SJSA1 (cell line): ENCODE data around the gene EFHC2. TPM values are rescaled to one million over a fixed set of nuclear protein-coding genes. Genes with fewer than 3 reads are reported as not detected.
"Not testable (repeated sequence)": the region's sequence is repeated elsewhere in the genome, so short reads cannot be mapped to it uniquely, and the experiment has no call there.

ENCODE experiments used
- DNase-seq, 2 experiments: peaks; one replicate each; pipeline ENCODE4 v3.0.0-alpha.2; 2015 to 2020; ENCODE audit warnings: low spot score in 2 of 2, low read depth in 1 of 2
- H3K27ac ChIP-seq: fragments of 250-450 bp; sonication (Bioruptor Pico); 2 replicates; pipeline ENCODE4 v1.5.1; 2020; ENCODE audit warnings: mild to moderate bottlenecking, moderate library complexity
- H3K27me3 ChIP-seq: fragments of 250-450 bp; sonication (Bioruptor Pico); replicated peaks from 2 replicates; pipeline ENCODE4 v1.5.1; 2020; ENCODE audit warnings: mild to moderate bottlenecking, moderate library complexity
- H3K36me3 ChIP-seq: fragments of 250-450 bp; sonication (Bioruptor Pico); 2 replicates; pipeline ENCODE4 v1.5.1; 2020; ENCODE audit warnings: mild to moderate bottlenecking
- H3K4me1 ChIP-seq: fragments of 250-450 bp; sonication (Bioruptor Pico); replicated peaks from 2 replicates; pipeline ENCODE4 v1.6.1; 2021; ENCODE audit warnings: mild to moderate bottlenecking
- H3K4me3 ChIP-seq: fragments of 250-450 bp; sonication (Bioruptor Pico); 2 replicates; pipeline ENCODE4 v1.5.1; 2020; ENCODE audit warnings: mild to moderate bottlenecking
- H3K9me3 ChIP-seq: fragments of 250-450 bp; sonication (Bioruptor Pico); replicated peaks from 2 replicates; pipeline ENCODE4 v1.5.1; 2020; ENCODE audit warnings: mild to moderate bottlenecking
- total RNA-seq: library from RNA; depleted of rRNA; stranded (reverse); fragments of >200 nt; shearing (Covaris generic); gene quantifications from 2 replicates; pipeline ENCODE4 v1.2.3, GENCODE V29; 2014

EFHC2 gene
- total RNA-seq, 1 experiment from 2014 or later = not detected

DNA sequence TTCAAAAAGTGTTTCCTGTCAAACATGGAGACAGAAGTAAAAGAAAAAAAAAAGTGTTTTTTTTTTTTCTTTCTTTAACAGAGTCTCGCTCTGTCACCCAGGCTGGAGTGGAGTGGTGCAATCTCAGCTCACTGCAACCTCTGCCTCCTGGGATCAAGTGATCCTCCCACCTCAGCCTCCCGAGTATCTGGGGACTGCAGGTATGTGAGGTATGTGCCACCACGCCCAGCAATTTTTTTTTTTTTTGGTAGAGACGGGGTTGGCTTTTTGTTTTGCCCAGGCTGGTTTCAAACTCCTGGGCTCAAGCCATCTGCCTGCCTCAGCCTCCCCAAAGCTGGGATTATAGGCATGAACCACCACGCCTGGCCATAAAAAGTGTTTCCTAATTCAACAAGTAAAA lies 155.6 kb downstream of the EFHC2 start:
- H3K4me1 ChIP-seq, H3K4me3 ChIP-seq, H3K27me3 ChIP-seq, H3K9me3 ChIP-seq, H3K36me3 ChIP-seq, H3K27ac ChIP-seq, DNase-seq: not testable (repeated sequence)

DNA sequence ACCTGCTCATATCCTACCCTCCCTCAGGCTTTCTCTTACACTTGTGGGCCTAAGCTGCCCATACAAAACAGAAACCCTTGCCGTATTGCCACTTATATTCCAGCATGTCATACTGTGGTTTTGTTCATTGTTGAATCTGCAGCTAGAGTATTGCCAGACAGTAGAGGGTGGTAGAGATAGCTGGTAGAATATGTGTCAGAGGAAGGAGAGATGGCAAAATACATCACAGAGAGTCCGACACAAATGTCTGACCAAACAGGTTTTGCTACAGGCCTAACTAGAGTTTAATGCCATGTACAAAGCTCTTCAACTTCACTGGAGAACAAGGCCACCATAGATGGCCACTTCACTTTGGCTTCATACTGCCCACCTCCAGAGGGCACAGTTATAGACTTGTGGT lies 160.1 kb downstream of the EFHC2 start:
- Histone ChIP-seq H3K9me3 (no peaks in the 10 kb centered on the region), H3K4me1 (no peaks in the 10 kb centered on the region), H3K27ac (no peak overlapping the region), H3K4me3 (no peak overlapping the region), H3K27me3 (no peaks in the 10 kb centered on the region), H3K36me3 (no peaks in the 10 kb centered on the region)
- DNase-seq = no peak

DNA sequence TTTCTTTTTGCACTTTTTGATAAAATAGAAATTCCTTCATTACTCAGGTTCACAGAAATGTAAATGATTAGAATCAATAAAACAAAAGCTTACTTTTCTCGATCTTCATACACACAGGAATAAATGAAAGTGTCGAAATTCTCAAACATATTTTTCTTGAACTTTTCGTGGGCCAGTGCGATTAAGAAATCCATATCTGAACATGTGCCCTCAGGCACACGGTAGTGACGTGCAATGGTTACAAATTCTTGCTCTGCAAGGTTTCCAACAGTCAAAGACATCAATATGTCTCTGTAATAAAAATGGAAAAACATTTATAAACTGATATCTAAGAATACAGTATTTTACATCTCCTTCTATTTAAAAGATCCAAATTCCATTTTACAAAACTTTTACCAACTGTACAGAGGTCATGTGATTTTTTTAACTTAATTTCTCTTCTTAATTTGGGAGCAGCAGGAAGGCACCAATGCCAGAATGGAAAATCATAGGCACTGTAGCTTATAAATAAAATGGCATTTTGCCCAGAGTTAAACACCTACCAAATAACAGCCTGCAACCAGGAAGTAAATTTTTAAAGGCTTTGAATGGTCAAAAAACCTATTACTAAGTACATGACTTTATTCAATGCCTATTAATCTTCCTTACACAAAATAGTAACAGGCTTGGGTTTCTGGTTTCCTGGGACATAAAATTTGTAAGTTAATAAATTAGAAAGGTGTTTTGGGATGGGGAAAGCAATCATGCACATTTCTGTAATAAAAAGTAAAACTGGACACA lies 165.0 kb downstream of the EFHC2 start:
- Histone ChIP-seq H3K27ac (no peak overlapping the region), H3K27me3 (no peaks in the 10 kb centered on the region), H3K4me1 (no peaks in the 10 kb centered on the region), H3K4me3 (no peak overlapping the region), H3K9me3 (no peaks in the 10 kb centered on the region), H3K36me3 (no peaks in the 10 kb centered on the region)
- DNase-seq = no peak

DNA sequence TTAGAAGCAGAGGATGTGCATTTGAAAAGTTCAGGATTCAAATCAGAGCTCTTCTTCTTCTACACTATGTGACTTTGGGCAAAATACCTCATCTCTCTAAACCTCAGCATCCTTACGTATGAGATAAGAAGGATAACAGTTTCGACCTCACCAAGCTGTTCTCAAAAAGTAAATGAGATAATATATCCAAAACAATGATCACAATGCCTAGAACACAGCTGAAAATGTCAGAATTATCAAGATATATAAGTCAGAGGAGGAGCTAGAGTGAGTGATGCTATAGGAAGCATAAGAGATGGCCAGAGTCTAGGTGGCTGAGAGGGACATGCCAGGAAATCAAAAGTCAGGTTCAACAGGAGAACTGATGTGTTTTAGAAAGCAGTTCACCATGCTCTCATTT lies 168.0 kb downstream of the EFHC2 start:
- no peak overlapping the region for H3K27ac ChIP-seq

DNA sequence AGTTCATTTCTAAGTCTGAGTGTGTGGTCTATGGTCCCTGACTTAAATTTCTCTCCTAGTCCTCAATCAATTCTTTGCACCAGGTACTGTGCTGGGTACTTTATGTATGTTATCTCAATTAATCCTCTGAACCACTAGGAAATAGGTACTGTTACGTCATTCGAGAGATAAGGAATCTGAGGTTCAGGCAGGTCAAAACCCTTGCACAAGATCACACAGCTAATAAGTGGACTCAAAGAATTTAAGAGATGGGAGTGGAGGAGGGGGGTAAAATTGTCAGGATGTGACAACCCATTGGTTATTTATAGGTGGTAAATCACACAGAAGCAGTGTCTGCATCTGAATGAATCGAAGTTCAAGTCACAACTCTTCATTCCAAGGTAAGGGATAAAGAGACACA lies 169.4 kb downstream of the EFHC2 start:
- no peaks in the 10 kb centered on the region for H3K4me1 ChIP-seq
- no peak overlapping the region for H3K4me3 ChIP-seq
- no peaks in the 10 kb centered on the region for H3K9me3 ChIP-seq
- no peak overlapping the region for H3K27ac ChIP-seq
- H3K36me3 ChIP-seq = no peaks in the 10 kb centered on the region
- no peak for DNase-seq
- H3K27me3 ChIP-seq = no peaks in the 10 kb centered on the region

More for the DNA sequence above, 168.0 kb downstream of the EFHC2 start:
- no peak overlapping the region for H3K4me3 ChIP-seq
- no peaks in the 10 kb centered on the region for H3K9me3 ChIP-seq
- H3K27me3 ChIP-seq = no peaks in the 10 kb centered on the region
- DNase-seq = no peak
- no peaks in the 10 kb centered on the region for H3K36me3 ChIP-seq
- H3K4me1 ChIP-seq = no peaks in the 10 kb centered on the region

DNA sequence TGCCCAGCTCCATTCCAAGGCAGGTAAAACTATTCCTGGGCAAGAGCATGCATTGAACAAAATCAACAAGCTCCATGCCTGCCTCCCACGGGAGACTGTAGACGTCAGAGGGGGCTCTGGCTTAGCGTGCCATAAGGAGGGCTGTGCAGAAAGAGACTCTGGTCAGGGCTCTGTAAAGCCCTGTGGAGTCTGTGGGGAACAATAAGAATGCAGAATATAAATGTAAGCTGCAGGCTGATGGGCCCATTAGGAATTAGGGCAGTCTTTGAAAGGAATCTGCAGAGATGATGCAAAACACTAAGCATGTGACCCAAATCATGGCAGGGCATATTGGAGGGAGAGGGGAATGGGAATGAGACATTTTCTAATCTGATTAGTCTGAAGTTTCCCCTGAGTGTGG lies 170.3 kb downstream of the EFHC2 start:
- Histone ChIP-seq H3K4me1 (no peaks in the 10 kb centered on the region), H3K9me3 (no peaks in the 10 kb centered on the region), H3K27me3 (no peaks in the 10 kb centered on the region), H3K27ac (no peak overlapping the region), H3K36me3 (no peaks in the 10 kb centered on the region), H3K4me3 (no peak overlapping the region)
- no peak for DNase-seq

DNA sequence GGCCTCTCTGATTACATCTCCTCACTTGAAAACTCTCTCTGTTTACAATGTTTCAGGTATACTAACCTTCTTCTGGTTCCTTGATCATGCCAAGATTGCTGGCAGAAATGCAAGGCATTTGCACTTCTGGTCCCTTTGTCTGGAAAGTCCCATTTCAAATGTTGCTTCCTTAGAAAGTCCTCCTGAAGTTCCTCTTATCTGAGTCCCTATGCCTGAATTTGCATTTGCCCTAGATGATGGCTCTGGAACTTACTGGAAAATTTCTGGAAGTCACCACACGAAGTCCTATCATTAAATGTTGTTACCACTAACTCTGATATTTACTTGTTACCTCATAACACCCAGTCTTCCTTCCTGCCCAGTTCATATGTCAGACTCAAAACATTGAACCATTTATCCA lies 176.4 kb downstream of the EFHC2 start:
- Histone ChIP-seq H3K27me3 (no peaks in the 10 kb centered on the region), H3K27ac (no peak overlapping the region), H3K9me3 (no peaks in the 10 kb centered on the region), H3K4me1 (no peaks in the 10 kb centered on the region), H3K4me3 (no peak overlapping the region), H3K36me3 (no peaks in the 10 kb centered on the region)
- DNase-seq = no peak

DNA sequence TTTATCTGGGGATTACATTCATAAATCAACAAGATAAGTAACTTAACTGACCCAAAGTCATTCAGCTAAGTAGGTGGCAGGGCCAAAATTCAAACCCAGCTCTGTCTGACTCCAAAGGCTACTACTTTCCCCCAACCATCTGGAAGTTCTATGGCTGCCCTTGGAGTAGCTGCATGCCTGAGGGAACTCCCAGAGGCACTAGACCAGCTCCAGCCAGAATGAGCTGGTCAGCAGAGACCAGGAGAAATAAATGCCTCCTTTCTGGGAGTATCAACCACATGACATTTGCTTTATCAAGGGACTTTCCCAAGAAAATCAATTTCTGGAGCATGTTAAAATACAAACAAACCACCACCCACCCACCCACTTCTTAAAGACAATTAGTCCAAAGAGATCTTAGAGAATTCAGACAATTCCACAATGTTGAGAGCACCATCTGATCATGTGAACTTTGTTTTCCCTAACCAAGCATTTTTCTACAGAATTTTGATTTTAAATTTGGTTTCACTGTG lies 180.5 kb downstream of the EFHC2 start:
- H3K36me3 ChIP-seq = no peaks in the 10 kb centered on the region
- no peaks in the 10 kb centered on the region for H3K27me3 ChIP-seq
- no peak overlapping the region for H3K27ac ChIP-seq
- H3K9me3 ChIP-seq = no peaks in the 10 kb centered on the region
- H3K4me1 ChIP-seq = no peaks in the 10 kb centered on the region
- DNase-seq = no peak
- no peak overlapping the region for H3K4me3 ChIP-seq

DNA sequence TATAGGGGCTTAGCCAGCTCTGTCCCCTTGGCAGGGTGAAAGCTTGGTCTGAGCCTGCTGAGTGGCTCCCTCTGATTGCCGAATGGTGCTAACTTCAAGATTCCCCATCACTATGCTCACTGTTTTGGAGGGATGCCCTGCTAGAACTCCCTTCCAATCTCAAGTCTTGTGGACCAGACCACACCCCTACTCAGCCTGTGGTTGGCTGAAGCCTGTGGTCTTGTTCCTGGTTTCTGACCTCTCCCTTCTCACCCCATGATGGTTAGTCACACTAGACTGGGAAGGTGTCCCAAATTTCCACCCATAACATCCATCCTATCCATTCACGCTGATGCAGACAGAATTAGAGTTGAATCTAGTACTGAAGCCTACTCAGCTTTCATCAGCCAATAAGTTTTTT lies 185.6 kb downstream of the EFHC2 start:
- no peak for DNase-seq

DNA sequence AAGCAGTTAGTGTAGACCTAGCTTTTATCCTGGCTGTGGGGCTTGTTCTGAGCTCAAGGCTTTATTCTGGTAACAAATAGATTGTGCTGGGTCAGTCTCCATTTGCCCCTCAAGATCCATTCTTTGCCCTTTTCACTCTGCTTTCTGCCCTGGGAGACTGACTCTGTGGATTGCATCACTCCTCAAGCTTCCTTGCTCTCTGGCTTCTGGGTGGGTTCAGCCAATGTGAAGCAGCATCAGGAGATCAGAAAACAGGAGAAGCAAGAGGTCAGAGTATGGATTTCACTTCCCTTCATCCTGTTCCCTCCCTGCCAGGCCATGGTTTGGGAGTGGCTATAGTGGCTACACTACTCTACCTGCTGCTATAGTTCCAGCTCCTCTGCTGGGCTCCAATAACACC lies 186.2 kb downstream of the EFHC2 start:
- no peak overlapping the region for H3K4me3 ChIP-seq
- DNase-seq = no peak
- no peak overlapping the region for H3K27ac ChIP-seq
- no peaks in the 10 kb centered on the region for H3K36me3 ChIP-seq
- H3K27me3 ChIP-seq = no peaks in the 10 kb centered on the region
- no peaks in the 10 kb centered on the region for H3K9me3 ChIP-seq
- H3K4me1 ChIP-seq = no peaks in the 10 kb centered on the region

More for the DNA sequence above, 185.6 kb downstream of the EFHC2 start:
- H3K4me1 ChIP-seq = no peaks in the 10 kb centered on the region
- H3K27ac ChIP-seq = no peak overlapping the region
- H3K9me3 ChIP-seq = no peaks in the 10 kb centered on the region
- H3K4me3 ChIP-seq = no peak overlapping the region
- no peaks in the 10 kb centered on the region for H3K36me3 ChIP-seq
- H3K27me3 ChIP-seq = no peaks in the 10 kb centered on the region

DNA sequence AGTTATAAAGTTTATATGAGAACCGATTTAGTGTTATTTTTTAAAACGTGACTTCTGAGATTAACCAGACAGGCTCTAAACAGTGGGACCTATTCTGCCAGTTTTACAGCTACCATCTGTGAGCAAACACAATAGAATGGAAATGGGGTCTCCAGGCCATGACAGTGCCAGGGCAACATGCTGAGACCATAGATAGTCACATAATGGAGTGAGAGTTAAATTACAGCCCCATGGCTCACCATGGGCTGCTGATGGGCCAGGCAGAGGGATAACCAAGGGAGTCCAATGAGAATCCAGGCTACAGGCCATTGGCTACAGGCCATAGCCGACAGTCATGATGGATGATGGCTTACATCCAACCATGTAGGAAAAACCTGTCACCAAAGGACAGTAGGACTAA lies 186.7 kb downstream of the EFHC2 start:
- no peak for DNase-seq
- Histone ChIP-seq H3K36me3 (no peaks in the 10 kb centered on the region), H3K4me1 (no peaks in the 10 kb centered on the region), H3K4me3 (no peak overlapping the region), H3K27ac (no peak overlapping the region), H3K9me3 (no peaks in the 10 kb centered on the region), H3K27me3 (no peaks in the 10 kb centered on the region)

DNA sequence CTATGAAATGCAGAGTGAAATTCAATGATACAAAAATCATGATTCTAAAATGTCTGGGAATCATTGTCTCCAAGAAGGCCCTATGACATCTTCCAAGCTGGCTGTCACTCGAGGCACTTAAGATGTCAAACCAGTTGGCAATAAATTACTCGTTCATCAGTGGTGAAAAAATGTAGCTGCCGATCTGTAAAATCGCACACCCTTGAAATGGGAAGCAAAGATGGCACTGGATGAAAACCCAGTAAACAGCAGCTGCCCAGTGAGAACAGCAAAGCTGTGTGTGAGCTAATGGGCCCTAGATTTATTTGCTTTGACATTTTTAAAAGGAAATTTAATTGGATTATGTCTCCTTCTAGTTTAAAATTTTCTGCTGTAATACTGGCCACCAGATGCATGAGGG lies 188.3 kb downstream of the EFHC2 start:
- Histone ChIP-seq H3K36me3 (no peaks in the 10 kb centered on the region), H3K27me3 (no peaks in the 10 kb centered on the region), H3K4me1 (no peaks in the 10 kb centered on the region), H3K4me3 (no peak overlapping the region), H3K27ac (no peak overlapping the region), H3K9me3 (no peaks in the 10 kb centered on the region)
- DNase-seq = no peak

DNA sequence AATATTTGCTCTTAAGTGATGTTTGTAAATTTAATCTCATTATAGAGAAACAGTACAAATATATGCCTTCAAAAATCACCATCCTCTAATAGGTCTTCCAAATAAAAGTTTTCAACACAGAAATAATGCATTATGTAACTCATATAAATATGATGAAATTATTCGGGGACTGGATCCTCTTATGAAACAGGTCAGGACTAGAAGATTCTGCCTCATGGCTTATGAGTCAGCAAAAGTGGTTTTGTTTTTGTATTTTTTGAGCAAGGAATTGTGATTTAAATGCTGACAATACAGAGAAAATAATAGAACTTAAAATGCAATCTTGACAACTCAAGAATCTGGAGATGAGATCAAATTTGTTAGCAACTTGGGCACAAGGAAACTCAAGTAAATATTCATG lies 190.6 kb downstream of the EFHC2 start:
- no peak overlapping the region for H3K4me3 ChIP-seq
- no peaks in the 10 kb centered on the region for H3K4me1 ChIP-seq
- no peak overlapping the region for H3K27ac ChIP-seq
- no peaks in the 10 kb centered on the region for H3K27me3 ChIP-seq
- no peaks in the 10 kb centered on the region for H3K36me3 ChIP-seq
- H3K9me3 ChIP-seq = no peaks in the 10 kb centered on the region
- no peak for DNase-seq

DNA sequence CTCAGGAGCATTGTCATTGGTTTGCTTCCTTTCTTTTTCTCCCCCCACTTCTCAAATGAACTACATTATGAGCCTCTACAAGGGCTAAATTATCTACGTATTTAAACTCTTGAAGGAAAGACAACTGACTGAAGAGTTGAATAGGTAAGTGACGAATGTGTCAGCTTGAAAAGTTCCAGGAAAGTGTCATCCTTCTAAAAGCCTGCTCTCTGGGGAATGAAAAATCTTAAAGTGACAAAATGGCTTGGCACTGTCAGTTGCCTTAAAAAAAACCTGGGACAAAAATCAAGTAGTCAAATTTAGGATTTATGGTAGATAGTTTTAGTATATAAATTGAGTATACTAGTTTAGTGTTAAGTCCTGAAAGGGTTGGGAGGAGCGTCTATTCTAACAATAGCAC lies 196.3 kb downstream of the EFHC2 start:
- Histone ChIP-seq H3K36me3 (no peaks in the 10 kb centered on the region), H3K9me3 (no peaks in the 10 kb centered on the region), H3K4me1 (no peaks in the 10 kb centered on the region), H3K27me3 (no peaks in the 10 kb centered on the region), H3K4me3 (no peak overlapping the region), H3K27ac (no peak overlapping the region)
- no peak for DNase-seq
